KMS-11 (cell line): ENCODE measurements around the gene KRTAP12-4.
"Not testable (repeated sequence)": the region's sequence is repeated elsewhere in the genome, so short reads cannot be mapped to it uniquely, and the experiment has no call there.

ENCODE experiments used
- H2AFZ ChIP-seq: fragments of 200-600 bp; sonication (generic); 2 replicates; pipeline ENCODE4 v1.6.1; 2016; ENCODE audit warnings: antibody characterized with exemption, mixed run types, low read depth
- H3K27ac ChIP-seq: fragments of 200-600 bp; sonication (generic); 2 replicates; pipeline ENCODE4 v1.6.1; 2016; ENCODE audit warnings: mild to moderate bottlenecking, mixed run types
- H3K27me3 ChIP-seq: fragments of 200-600 bp; sonication (generic); 2 replicates; pipeline ENCODE4 v1.6.1; 2017; ENCODE audit warnings: mild to moderate bottlenecking, low read depth, mixed run types, moderate library complexity; ENCODE audit not compliant: insufficient read depth
- H3K36me3 ChIP-seq: fragments of 200-600 bp; sonication (generic); 2 replicates; pipeline ENCODE4 v1.6.1; 2017; ENCODE audit warnings: mild to moderate bottlenecking, mixed run types; ENCODE audit not compliant: insufficient read depth
- H3K4me1 ChIP-seq: fragments of 200-600 bp; sonication (generic); 2 replicates; pipeline ENCODE4 v1.6.1; 2016; ENCODE audit warnings: mild to moderate bottlenecking, low read depth, mixed run types; ENCODE audit not compliant: poor library complexity, severe bottlenecking
- H3K4me2 ChIP-seq: fragments of 200-600 bp; sonication (generic); 2 replicates; pipeline ENCODE4 v1.7.0; 2016; ENCODE audit warnings: mild to moderate bottlenecking, mixed run types
- H3K4me3 ChIP-seq: fragments of 200-600 bp; sonication (generic); IDR thresholded peaks from 2 replicates; pipeline ENCODE4 v1.6.1; 2017; ENCODE audit warnings: low read depth, low read length, mixed read lengths; ENCODE audit not compliant: insufficient read depth
- H3K79me2 ChIP-seq: fragments of 200-600 bp; sonication (generic); 2 replicates; pipeline ENCODE4 v1.6.1; 2016; ENCODE audit warnings: low read depth, mixed run types; ENCODE audit not compliant: insufficient read depth
- H3K9ac ChIP-seq: fragments of 200-600 bp; sonication (generic); 2 replicates; pipeline ENCODE4 v1.6.1; 2016; ENCODE audit warnings: mild to moderate bottlenecking, mixed run types
- H4K20me1 ChIP-seq: fragments of 200-600 bp; sonication (generic); 2 replicates; pipeline ENCODE4 v1.6.1; 2016; ENCODE audit warnings: mild to moderate bottlenecking, mixed run types; ENCODE audit not compliant: insufficient read depth
- TF ChIP-seq, protein P1 (sequence below): fragments of 200-600 bp; sonication (generic); conservative IDR thresholded peaks from 2 replicates; pipeline ENCODE4 v1.6.1; 2017; ENCODE audit warnings: low read depth, mild to moderate bottlenecking, antibody characterized with exemption, low read length, moderate library complexity, mixed read lengths

The KRTAP12-4 gene

DNA sequence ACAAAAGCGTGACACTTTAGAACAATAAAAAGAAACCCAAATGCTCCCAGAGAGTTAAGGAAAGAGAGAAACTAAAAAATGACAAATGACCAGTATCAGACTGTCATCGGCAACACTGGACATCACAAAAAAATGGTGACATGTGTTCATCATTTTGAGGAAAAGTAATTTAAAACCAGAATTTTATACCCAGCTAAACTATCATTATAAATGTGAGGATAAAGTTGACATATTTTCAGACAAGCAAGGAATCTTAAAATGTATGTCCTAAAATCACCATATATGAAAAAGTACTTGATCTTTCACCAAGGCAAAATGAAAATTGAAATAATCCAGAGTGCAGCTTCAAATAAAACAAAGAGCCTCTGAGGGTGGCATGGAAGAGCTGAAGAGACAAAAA lies 9.6 kb downstream of the KRTAP12-4 start:
- no peak overlapping the region for H2AFZ ChIP-seq
- no peak overlapping the region for H3K4me2 ChIP-seq
- H3K9ac ChIP-seq: no peak overlapping the region
- TF ChIP-seq, protein P1, sequence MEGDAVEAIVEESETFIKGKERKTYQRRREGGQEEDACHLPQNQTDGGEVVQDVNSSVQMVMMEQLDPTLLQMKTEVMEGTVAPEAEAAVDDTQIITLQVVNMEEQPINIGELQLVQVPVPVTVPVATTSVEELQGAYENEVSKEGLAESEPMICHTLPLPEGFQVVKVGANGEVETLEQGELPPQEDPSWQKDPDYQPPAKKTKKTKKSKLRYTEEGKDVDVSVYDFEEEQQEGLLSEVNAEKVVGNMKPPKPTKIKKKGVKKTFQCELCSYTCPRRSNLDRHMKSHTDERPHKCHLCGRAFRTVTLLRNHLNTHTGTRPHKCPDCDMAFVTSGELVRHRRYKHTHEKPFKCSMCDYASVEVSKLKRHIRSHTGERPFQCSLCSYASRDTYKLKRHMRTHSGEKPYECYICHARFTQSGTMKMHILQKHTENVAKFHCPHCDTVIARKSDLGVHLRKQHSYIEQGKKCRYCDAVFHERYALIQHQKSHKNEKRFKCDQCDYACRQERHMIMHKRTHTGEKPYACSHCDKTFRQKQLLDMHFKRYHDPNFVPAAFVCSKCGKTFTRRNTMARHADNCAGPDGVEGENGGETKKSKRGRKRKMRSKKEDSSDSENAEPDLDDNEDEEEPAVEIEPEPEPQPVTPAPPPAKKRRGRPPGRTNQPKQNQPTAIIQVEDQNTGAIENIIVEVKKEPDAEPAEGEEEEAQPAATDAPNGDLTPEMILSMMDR: no peak
- no peaks in the 10 kb centered on the region for H4K20me1 ChIP-seq
- no peak overlapping the region for H3K27ac ChIP-seq
- H3K4me1 ChIP-seq: no peaks in the 10 kb centered on the region
- H3K4me3 ChIP-seq: no peak overlapping the region
- H3K79me2 ChIP-seq: no peaks in the 10 kb centered on the region
- no peaks in the 10 kb centered on the region for H3K36me3 ChIP-seq
- H3K27me3 ChIP-seq: peaks cover 73% of the 10 kb centered on the region

DNA sequence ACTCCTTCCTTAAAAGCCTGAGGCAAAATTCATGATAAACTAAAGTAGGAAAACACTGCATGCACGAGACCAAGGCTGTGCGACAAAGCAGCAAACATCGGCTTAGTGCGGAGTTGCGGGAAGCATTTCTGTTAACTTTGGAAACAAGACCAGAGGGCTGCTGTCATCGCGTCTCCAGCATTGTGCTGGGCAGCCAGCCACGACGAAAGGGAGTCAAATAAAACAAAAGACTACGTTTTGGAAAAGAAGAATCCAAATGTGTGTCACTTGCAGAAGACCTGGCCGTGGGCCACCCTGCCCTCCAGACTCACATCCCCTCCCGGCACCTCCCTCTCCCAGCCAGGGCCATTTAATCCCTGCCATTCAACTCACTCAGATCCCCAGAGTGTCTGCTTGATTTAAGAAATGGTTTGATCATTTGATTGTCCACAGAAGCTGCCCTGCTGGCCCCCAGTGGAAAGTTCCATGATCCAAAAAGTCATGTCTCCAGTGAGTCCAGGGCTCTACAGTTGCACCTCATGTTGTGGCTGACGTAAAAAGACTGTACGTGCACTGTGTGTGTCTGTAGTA lies 10.6 kb downstream of the KRTAP12-4 start:
- Histone ChIP-seq H3K4me2 (no peak overlapping the region), H3K9ac (no peak overlapping the region), H3K4me3 (no peak overlapping the region), H3K36me3 (no peaks in the 10 kb centered on the region), H4K20me1 (no peaks in the 10 kb centered on the region), H3K27me3 (peaks cover 69% of the 10 kb centered on the region), H3K79me2 (no peaks in the 10 kb centered on the region), H3K27ac (no peak overlapping the region), H2AFZ (no peak overlapping the region), H3K4me1 (no peaks in the 10 kb centered on the region)
- TF ChIP-seq, protein P1: no peak

- Histone ChIP-seq H3K27ac (no peak overlapping the region), H3K79me2 (no peaks in the 10 kb centered on the region), H3K36me3 (no peaks in the 10 kb centered on the region), H4K20me1 (no peaks in the 10 kb centered on the region), H2AFZ (no peak overlapping the region), H3K9ac (no peak overlapping the region), H3K4me3 (no peak overlapping the region), H3K27me3 (peaks cover 47% of the 10 kb centered on the region; the same call in 1 of the 2 replicates), H3K4me2 (no peak overlapping the region), H3K4me1 (no peaks in the 10 kb centered on the region)
- TF ChIP-seq, protein P1: no peak
Observed at GRCh38 chr21:44640761-44641160, 13.7 kb downstream of the KRTAP12-4 start.

DNA sequence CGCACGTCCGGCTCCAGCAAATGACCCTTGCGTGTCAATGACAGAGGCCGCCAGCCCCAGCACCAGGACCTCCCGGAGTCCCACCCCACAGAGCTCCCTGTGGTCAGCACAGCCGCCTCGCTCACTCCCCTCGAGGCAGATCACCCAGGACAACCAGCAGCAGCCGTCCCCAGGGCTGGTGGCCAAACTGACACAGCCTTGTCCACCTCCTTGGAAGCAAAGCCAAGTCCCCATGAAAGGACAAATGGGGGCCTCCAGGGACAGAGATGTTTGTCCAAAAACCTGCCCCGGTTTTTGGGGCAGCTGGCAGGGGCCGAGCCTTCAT lies 15.2 kb downstream of the KRTAP12-4 start:
- H3K4me3 ChIP-seq: no peak overlapping the region
- TF ChIP-seq, protein P1: no peak

GRCh38 chr21:44638506-44639330 lies 15.7 kb downstream of the KRTAP12-4 start:
- not testable (repeated sequence) for H2AFZ ChIP-seq, H3K36me3 ChIP-seq, H3K4me2 ChIP-seq, H4K20me1 ChIP-seq, H3K4me3 ChIP-seq, H3K4me1 ChIP-seq, H3K27ac ChIP-seq, H3K9ac ChIP-seq, H3K79me2 ChIP-seq
- peaks cover 36% of the 10 kb centered on the region; the same call in 1 of the 2 replicates for H3K27me3 ChIP-seq

More for the DNA sequence above, 15.2 kb downstream of the KRTAP12-4 start:
- Histone ChIP-seq H3K27me3 (peaks cover 34% of the 10 kb centered on the region; the same call in 1 of the 2 replicates), H3K27ac (no peak overlapping the region), H3K9ac (no peak overlapping the region), H4K20me1 (no peaks in the 10 kb centered on the region), H3K79me2 (no peaks in the 10 kb centered on the region), H2AFZ (no peak overlapping the region), H3K4me1 (no peaks in the 10 kb centered on the region), H3K36me3 (no peaks in the 10 kb centered on the region), H3K4me2 (no peak overlapping the region)

DNA sequence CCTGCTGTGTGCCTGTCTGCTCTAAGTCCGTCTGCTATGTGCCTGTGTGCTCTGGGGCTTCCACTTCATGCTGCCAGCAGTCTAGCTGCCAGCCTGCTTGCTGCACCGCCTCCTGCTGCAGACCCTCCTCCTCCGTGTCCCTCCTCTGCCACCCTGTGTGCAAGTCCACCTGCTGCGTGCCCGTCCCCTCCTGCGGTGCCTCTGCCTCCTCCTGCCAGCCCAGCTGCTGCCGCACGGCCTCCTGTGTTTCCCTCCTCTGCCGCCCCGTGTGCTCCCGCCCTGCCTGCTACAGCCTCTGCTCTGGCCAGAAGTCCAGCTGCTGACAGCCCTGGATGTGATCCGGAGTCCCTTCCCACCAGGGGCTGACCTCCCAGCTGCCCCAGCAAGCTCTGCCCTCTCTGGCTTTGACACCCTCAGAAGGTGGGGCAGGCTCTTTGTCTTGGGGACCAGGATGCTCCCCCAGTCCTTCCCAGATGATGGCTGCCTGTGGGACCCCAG lies 16.6 kb downstream of the KRTAP12-4 start:
- not testable (repeated sequence) for H2AFZ ChIP-seq, H3K36me3 ChIP-seq, H3K4me1 ChIP-seq, H3K27ac ChIP-seq, H3K4me3 ChIP-seq, H3K79me2 ChIP-seq, H4K20me1 ChIP-seq, H3K9ac ChIP-seq, H3K4me2 ChIP-seq
- H3K27me3 ChIP-seq: peaks cover 28% of the 10 kb centered on the region; the same call in 1 of the 2 replicates
